ENCODE results near the gene PXYLP1. TPM values are rescaled to one million over a fixed set of nuclear protein-coding genes. Genes with fewer than 3 reads are reported as not detected.

The PXYLP1 gene
- total and polyA plus RNA-seq, 2 of the 8 experiments (the other 6 are each of a cell fraction or from before 2014, with no cell fraction given): 19.4 to 20.6 TPM

GRCh38 chr3:141306922-141307321, 75.3 kb downstream of the PXYLP1 start (continued):
- no peak for TF ChIP-seq CHD7 (IDR thresholded peaks at IDR 0.05; ENCODE audit: insufficient replicate concordance, low read length)
- no peak for TF ChIP-seq SP1 (IDR thresholded peaks at IDR 0.05; ENCODE audit: low read depth, low read length)
- no peak for TF ChIP-seq KDM5A (IDR thresholded peaks at IDR 0.05; ENCODE audit: low read length)
